Mesangial cell (primary cell): ENCODE results near the gene SMIM33. TPM values are rescaled to one million over a fixed set of nuclear protein-coding genes. Genes with fewer than 3 reads are reported as not detected.

Source experiments
- total RNA-seq: library from RNA; depleted of rRNA; stranded (reverse); fragments of >200 nt; gene quantifications from 2 replicates; pipeline ENCODE4 v1.2.3, GENCODE V29; 2015

SMIM33 gene
- total RNA-seq = under 0.01 TPM in 1 of 2 replicates, not detected in the other

GRCh38 chr5:139470821-139471300 is at the start of gene SMIM33:
SMIM33 (plus strand) TSS chr5:139471004; CDS start chr5:139471122, 118 bp downstream.

GRCh38 chr5:139439013-139439903 is 31.5 kb upstream of the SMIM33 start, which contains the start of gene DNAJC18:
DNAJC18 (minus strand) TSS chr5:139439525; CDS start chr5:139439445, 80 bp downstream.

GRCh38 chr5:139462586-139463276 is 8.1 kb upstream of the SMIM33 start, which contains the start of gene ECSCR:
ECSCR (minus strand) TSS chr5:139462743; CDS start chr5:139462670, 73 bp downstream.

GRCh38 chr5:139482050-139482889 is 11.5 kb downstream of the SMIM33 start, which contains the start of gene STING1:
STING1 (minus strand) TSS chr5:139482758; CDS start chr5:139481704, 1,054 bp downstream.

Other genes with a start within 250 kb of the SMIM33 start
- gene MATR3, start 177.3 kb upstream of the SMIM33 start, total RNA-seq = 178 and 179 TPM in 2 replicates
- 30.9 and 34.1 TPM in 2 replicates for gene PAIP2, start 129.2 kb upstream of the SMIM33 start, total RNA-seq
- 0.38 TPM in 1 of 2 replicates, not detected in the other for gene SLC23A1, start 87.7 kb upstream of the SMIM33 start, total RNA-seq
- gene MZB1, start 81.1 kb upstream of the SMIM33 start, total RNA-seq = not detected in 2 replicates
- 3.1 and 3.4 TPM in 2 replicates for gene PROB1, start 75.9 kb upstream of the SMIM33 start, total RNA-seq
- gene SPATA24, start 66.9 kb upstream of the SMIM33 start, total RNA-seq = 3.4 and 3.6 TPM in 2 replicates
- gene DNAJC18, start 31.5 kb upstream of the SMIM33 start, total RNA-seq = 8.0 and 10.5 TPM in 2 replicates
- 0.65 TPM in 1 of 2 replicates, not detected in the other for gene ECSCR, start 8.3 kb upstream of the SMIM33 start, total RNA-seq
- 37.8 and 60.0 TPM in 2 replicates for gene STING1, start 11.8 kb downstream of the SMIM33 start, total RNA-seq
- gene UBE2D2, start 90.3 kb downstream of the SMIM33 start, total RNA-seq = 130 and 163 TPM in 2 replicates
- gene CXXC5, start 177.3 kb downstream of the SMIM33 start, total RNA-seq = 88.3 and 202 TPM in 2 replicates